NCI-H1092 (cell line): ENCODE measurements around the gene VEZF1.

Experiments
- DNase-seq: peaks from one replicate; lab custom pipeline; 2025; lab: John Stamatoyannopoulos, UW

VEZF1 gene

DNA sequence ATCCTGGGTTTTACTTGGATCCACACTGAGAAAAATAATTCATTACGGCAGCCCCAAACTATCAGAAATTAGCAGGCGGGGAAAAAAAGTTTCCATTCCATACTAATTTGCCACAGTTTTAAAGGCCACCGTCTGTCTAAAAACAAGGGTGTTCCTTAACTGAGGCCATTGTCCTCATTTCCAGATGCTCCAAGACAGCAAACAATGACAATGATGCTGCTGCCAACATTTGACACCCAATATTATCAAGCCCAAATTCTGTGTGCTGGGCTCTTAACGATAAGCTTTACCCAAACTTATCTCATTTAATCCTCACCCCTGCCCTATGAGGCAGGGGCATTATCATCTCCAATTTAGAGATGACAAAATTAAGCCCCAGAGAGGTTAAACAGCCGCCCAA lies 59.1 kb downstream of the VEZF1 start:
- DNase-seq = no peak

DNA sequence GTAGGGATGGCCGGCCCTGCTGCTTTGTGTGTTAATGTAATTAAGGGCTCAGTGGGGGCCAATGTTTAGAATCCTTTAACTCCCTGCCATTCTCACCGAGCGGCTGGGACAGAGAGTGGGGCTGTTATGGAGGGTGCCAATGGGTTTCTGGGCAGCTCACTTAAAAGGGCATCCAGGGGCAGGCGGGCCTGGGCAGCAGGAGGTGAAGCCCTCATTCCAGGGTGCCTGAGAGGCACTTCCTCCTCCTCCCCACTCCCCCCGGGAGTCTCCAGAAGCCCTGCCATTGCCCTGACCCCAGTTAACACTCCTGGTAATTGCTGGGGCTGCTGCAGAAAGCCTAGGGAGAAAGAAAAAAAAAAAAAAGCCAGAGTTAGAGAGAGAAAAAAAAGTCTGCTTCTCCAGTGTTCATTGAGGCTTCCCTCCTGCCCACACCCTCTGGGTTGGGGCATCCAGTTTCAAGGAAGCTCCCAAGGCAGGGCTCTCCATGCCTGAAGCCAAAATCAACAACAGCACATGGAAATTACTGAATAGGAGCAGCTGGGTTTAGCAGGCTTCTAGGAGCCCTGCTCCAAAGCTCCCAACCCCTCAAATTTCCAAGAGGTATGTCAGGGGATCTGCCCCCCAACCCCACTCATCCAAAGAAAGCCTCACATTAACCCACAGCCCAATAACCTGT lies 60.9 kb downstream of the VEZF1 start:
- peak; percentile 36 for DNase-seq

DNA sequence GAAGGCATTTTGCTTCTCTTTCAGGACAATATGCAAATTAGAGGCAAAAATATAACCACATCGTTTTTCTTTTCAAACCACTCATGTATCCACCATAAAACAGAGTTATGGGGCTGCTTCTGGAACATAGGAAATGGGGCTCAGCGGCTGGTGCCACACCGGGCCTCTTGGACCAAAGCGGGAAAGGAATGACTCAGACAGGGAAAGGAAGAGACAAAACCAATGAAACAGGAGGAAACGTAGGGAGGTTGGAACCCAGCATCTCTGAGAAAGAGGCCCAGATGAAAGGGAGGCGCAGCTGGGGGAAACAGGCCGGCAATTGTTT lies 61.4 kb downstream of the VEZF1 start:
- no peak for DNase-seq

DNA sequence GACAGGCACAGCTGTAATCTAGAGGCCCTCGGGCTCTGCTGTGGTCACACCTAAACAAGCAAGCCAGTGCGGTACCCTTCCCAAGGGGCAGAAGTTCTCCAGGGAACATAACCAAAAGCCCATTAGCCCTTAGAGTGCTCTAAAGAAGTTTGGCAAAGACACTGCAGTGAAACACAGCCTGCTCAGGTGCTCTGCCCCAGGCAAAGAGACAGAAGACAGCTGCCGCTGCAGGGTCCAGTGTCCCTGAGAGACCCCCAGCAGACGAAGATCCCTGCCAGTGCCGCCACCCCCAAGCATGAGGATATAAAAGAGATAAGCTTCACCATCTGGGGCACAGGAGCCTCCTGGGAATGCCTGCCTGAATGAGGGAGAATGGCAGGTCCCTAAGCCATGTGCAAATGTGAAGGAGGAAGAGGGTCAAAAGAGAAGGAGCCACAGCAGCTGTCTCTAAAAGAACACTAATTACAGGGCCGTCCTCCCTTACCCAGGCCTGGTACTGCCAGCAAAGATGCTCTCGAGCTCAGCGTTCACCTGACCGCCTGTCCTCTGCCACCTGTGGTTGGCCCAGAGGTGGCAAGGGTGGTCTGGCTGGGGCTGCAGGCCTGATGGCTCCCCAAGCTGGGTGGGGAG lies 62.6 kb downstream of the VEZF1 start:
- DNase-seq = peak; percentile 76

DNA sequence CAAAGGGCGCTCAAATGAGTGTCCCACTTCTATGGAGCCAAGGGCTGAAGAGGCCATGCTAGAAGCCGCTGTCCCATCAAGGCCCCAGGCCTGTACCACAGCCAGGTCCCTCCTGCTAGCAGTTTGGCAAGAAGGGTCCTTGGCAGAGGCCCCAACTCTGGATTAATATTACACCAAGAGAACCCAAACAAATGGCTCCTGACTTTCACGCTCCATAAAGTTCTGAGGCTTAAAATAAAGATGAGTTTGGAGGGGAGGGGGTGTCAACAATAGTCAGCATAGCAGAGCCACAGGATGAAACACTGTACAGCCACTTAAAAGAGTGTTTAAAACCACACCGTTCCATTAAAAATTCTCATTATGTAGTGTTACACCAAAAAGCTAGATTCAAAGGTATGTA lies 63.4 kb downstream of the VEZF1 start:
- peak; percentile 87 for DNase-seq
